Measurements from ENCODE around the gene TMEM63A. TPM values are rescaled to one million over a fixed set of nuclear protein-coding genes. Genes with fewer than 3 reads are reported as not detected.
"Not testable (repeated sequence)": the region's sequence is repeated elsewhere in the genome, so short reads cannot be mapped to it uniquely, and the experiment has no call there.

TMEM63A gene
- total RNA-seq, 4 donors from 2014 or later, result 27.6 to 93.3 (median 41.5) TPM

- no peak for TF ChIP-seq CTCF (IDR thresholded peaks at IDR 0.05)
- DNase-seq (ENCODE audit: low spot score) (no peak), ATAC-seq (ENCODE audit: low FRiP score) (no peak)
Observed at GRCh38 chr1:225812488-225813213, 69.5 kb downstream of the TMEM63A start.

- no peak for TF ChIP-seq CTCF (IDR thresholded peaks at IDR 0.05)
- DNase-seq (ENCODE audit: low spot score), result no peak
- ATAC-seq (ENCODE audit: low FRiP score), result no peak
Observed at GRCh38 chr1:225811622-225812487, 70.3 kb downstream of the TMEM63A start.

- ATAC-seq (ENCODE audit: low FRiP score); DNase-seq (ENCODE audit: low spot score): not testable (repeated sequence)
Observed at GRCh38 chr1:225810579-225811538, 71.3 kb downstream of the TMEM63A start.

GRCh38 chr1:225809842-225810578 is 72.2 kb downstream of the TMEM63A start, which contains the start of gene EPHX1:
TSS of gene EPHX1 (plus strand) at chr1:225810124. CDS start at chr1:225828730, 18,606 bp downstream.
- ATAC-seq (ENCODE audit: low FRiP score) (peak; percentile 89), DNase-seq (ENCODE audit: low spot score) (peak; percentile 41)
- no peak for TF ChIP-seq CTCF (IDR thresholded peaks at IDR 0.05)

GRCh38 chr1:225808136-225808535 is 74.0 kb downstream of the TMEM63A start:
- TF ChIP-seq CTCF (IDR thresholded peaks at IDR 0.05), result no peak
- DNase-seq (ENCODE audit: low spot score), result no peak
- ATAC-seq (ENCODE audit: low FRiP score), result no peak

- not testable (repeated sequence) for DNase-seq (ENCODE audit: low spot score); ATAC-seq (ENCODE audit: low FRiP score)
Observed at GRCh38 chr1:225806736-225807135, 75.4 kb downstream of the TMEM63A start.

- TF ChIP-seq CTCF (IDR thresholded peaks at IDR 0.05), result no peak
- DNase-seq (ENCODE audit: low spot score) (no peak), ATAC-seq (ENCODE audit: low FRiP score) (no peak)
Observed at GRCh38 chr1:225806249-225806648, 75.9 kb downstream of the TMEM63A start.

GRCh38 chr1:225801146-225801545 is 81.0 kb downstream of the TMEM63A start:
- not testable (repeated sequence) for ATAC-seq (ENCODE audit: low FRiP score); DNase-seq (ENCODE audit: low spot score)

- not testable (repeated sequence) for ATAC-seq (ENCODE audit: low FRiP score); DNase-seq (ENCODE audit: low spot score)
Observed at GRCh38 chr1:225796097-225796496, 86.1 kb downstream of the TMEM63A start.
